GM19467 (cell line): Measurements from ENCODE around the gene TSPAN5.

ENCODE experiments used
- ATAC-seq: cut with Tn5 transposase; IDR thresholded peaks from one replicate; pipeline ENCODE4 v1.9.1; 2021; ENCODE audit warnings: mild to moderate bottlenecking, moderate library complexity; ENCODE audit not compliant: unreplicated experiment

Gene TSPAN5

DNA sequence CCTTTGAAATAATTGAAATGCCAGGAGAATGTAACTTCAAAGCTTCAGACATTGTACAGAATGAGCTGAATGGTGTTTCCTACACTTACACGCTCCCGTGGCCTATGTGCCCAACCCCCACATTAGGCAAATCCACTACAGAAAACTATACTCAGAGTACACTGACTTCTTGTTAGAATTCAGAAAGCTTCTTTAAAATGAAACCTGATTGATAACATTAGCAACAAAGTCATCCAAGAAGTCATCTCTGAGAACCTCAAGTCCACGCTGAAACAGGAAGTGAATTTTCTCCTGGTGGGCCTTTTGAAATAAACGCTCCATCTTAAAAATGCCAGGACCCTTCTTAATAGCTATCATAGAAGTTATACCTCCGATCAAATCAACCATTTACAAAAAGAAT, 136.3 kb downstream of the TSPAN5 start:
- ATAC-seq, result no peak

DNA sequence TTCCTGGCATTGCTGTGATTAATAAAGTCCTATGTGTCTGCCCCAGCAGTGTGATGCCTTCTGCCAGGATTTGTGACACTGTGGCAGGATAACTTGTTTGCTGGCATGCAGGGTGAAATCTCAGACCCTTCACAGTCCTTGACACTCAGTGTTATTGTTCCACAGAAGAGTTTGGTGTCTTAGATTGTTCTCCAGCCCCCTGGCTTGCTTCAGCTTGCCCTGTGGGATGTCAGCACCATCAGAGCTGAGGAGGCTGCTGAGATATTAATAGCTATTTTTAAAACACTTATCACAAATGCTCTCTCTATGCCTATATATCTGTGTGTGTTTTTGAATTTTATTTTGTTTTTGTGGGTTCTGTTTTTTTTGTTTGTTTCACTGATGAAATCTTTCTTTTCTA, 136.9 kb downstream of the TSPAN5 start:
- ATAC-seq, result no peak

DNA sequence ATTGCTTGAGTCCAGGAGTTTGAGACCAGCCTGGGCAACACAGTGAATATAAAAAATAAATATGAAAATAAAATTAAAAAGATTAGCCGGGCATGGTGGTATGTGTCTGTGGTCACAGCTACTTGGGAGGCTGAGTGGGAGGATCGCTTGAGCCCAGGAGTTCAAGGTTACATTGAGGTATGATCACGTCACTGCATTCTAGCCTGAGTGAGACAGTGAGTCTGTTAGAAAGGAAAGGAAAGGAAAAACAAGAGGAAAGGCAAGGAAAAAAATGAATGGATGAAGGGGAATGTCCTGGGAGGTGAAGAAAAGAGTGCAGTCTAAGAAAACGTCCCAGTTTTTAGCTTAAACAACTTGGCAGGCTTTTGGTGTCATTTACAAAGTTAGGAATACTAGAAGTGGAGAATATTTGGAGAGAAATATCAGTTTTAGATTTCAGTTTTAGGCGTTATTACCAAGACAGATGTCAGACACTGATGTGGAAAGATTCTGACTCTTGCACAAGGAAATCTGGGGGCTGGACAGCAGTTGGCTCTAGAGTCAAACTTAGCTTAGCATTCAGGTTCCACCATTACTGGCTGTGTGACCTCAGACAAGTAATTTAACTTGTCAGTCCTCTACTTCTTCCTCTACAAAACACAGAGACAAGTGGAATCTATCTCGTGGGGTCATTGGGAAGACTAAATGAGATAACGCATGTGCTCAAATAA, 139.0 kb downstream of the TSPAN5 start:
- ATAC-seq, result no peak

DNA sequence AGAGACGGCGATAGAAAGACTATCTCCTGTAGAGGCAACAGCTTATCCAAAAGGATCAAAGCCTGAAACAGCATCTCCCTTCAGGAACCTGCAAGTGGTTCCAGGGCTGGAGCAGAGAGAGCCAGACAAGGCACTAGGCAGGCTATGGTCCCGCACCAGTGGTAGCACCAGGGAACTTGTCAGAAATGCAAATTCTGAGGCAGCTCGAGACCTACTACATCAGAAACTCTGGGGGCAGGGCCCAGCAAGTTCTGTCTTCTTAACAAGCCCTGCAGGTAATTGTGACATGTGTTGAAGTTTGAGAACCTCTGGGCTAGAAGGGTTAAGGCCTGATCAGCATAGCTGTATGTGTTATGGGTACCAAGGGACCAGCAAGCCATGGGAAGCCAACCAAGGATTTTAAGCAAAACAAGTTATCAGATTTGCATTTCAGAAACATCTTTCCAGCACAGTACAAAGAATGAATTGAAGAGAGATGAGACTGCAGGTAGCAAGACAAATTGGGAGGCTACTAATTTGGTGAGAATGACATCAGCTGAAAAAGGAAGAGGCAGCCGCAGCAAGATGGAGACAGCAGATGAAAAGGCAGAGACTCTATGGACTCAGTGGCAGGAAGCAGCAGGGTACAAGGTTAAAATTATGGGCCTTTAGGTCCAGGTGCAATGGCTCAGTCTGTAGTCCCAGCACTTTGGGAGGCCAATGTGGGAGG, 139.7 kb downstream of the TSPAN5 start:
- peak; percentile 96 for ATAC-seq

DNA sequence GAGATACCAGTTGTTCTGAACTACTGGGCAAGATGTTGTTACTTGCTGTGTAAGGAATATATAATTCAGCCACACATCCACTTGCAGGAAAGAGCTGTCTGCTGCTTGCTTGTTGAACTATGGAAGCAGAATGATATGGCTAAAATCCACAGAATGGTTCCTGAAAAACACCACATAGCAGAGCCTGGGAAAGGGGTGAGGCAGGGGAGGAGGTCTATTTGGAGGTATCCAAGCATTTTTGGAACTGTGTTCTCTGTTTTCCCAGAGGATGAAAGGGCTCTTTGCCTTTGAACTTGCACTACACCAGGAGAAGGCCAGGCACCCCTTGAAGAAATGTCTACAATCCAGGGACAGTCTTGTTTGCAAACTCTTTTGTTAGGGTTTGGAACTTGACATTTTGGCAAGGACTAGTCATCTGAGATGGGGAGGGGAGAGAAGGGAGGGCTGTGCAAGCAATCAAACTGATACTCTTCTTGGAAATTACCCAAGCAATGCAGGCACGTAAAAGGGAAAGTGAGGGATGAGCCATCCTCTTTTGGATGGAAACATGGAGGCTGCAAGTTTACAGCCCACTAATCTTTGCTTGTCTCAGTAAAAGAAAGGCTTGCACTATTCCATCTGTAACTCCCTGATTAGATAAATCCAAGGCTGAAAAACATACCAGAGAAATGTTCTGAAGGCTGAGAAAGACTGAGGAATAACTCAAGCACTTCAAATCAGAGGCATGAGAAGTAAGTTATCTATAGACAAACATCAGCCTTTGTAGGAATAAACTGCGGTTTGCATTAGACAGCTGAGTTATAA, 141.0 kb downstream of the TSPAN5 start:
- no peak for ATAC-seq

DNA sequence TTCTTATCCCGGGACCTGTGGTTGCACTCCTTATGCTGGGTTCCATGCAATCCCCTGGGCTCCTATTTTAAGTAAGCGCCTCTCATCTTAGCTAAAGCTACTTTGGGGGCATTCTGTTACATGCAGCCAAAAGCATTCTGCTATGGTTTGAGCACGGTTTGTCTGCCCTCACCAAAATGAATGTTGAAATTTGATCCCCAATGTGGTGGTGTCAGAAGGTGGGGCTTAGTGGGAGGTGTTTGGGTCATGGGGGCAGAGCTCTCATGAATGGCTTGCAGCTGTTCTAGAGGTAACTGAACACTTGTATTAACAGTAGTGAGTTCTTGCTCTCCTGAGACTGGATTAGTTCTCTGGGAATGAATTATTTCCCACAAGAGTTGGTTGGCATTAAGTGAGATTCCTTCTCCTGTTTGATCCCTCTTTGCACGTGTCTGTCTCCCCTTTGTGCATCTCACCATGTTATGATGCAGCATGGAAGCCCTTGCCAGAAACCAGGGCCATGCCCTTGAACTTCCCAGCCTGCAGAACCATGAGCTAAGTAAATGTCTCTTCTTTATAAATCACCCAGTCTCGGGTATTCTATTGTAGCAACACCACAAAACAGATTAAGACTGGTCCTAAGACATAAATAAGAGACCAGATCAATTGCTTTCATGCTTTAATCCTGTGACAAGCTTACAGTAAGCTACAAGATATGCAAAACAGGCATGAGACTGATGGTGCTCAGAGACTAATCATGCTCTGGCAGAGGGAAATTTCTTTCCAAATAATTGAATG, 141.8 kb downstream of the TSPAN5 start:
- ATAC-seq, result no peak

- no peak for ATAC-seq
These were observed 142.4 kb downstream of the TSPAN5 start for GRCh38 chr4:98516042-98516440.

- no peak for ATAC-seq
These were observed 143.0 kb downstream of the TSPAN5 start for GRCh38 chr4:98515470-98515809.

GRCh38 chr4:98514741-98515469, 143.5 kb downstream of the TSPAN5 start:
- ATAC-seq, result no peak

DNA sequence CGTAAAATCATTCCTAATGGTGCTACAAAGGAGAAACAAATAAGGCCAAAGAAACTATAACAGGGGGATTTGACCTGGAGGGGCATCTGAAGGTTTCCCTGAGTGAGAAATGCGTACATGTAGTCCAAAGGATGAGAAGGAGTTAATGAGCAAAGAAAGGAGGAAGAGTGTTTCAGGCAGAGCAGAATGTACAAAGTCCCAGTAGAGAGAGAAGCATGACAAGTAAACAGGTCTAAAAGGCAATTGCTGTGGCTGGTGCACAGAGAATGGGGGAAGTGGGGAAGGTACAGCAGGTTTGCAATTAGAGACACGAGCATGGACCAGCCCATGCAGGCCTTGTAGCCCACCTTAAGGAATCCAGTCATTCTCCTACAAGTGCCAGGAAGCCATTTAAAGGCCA, 145.5 kb downstream of the TSPAN5 start:
- ATAC-seq, result no peak

- no peak for ATAC-seq
These were observed 147.5 kb downstream of the TSPAN5 start for GRCh38 chr4:98510757-98511517.

DNA sequence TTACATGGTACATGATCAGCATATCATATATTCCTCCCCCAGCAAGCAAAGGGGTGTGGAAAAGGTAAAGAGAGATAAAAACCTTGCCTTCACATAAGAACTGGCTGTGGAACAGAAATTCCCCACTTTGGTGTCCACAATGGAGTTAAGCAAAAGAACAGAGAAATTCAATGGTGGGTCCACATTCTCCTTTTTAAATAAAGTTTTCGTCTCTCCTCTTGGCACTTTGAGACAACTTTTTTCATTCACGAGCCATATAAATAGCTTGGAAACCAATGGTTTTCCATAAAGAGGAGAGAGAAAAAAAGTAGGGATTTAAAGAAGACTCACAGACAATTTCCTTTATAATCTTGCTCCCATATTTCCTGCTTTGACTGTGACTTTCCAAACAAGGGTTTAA, 148.1 kb downstream of the TSPAN5 start:
- ATAC-seq, result no peak

DNA sequence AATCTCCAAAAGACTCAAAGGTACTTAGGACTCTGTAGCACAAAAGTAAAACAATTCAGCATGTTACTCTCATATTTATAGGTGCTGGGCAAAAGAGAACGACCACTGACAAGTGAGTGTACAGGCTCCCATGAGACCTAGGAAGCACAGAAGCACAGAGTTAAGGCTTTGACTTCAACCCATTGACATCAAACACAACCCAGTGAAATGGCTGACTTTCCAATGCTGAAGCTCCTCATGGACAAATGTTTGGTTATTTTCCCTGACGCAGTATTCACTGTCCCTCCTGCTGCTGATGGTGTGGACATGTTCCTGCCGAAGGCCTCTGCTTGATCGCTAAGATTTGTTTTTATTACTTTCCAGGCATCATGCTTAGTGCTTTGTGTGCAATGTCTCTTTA, 148.7 kb downstream of the TSPAN5 start:
- no peak for ATAC-seq

- no peak for ATAC-seq
These were observed 149.4 kb downstream of the TSPAN5 start for GRCh38 chr4:98508829-98509598.

DNA sequence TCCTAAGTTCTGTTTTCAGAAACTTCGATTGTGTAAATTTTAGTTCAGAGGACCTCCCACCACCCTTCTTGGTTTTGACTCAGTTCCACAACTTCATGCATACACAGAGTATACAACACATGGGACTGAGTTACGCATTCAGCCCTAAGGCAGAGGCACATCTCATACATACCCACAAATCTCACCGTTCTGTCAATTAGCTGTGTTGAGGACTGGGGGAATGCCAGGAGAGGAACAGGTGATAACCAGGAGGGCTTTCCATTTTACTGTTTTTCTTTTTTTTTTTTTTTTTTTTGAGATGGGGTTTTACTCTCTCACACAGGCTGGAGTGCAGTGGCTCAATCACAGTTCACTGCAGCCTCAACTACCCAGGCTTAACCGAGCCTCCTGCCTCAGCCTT, 150.2 kb downstream of the TSPAN5 start:
- no peak for ATAC-seq

- ATAC-seq, result no peak
These were observed 151.1 kb downstream of the TSPAN5 start for GRCh38 chr4:98507299-98507698.

GRCh38 chr4:98506462-98507132, 151.8 kb downstream of the TSPAN5 start:
- ATAC-seq, result no peak

- ATAC-seq, result no peak
These were observed 152.4 kb downstream of the TSPAN5 start for GRCh38 chr4:98505992-98506391.
